ENCODE results near the gene SENP8. TPM values are rescaled to one million over a fixed set of nuclear protein-coding genes. Genes with fewer than 3 reads are reported as not detected.
A peak's percentile ranks its signal among the peaks of the same experiment; 100 is the strongest.

The SENP8 gene
- total RNA-seq, 4 donors from 2014 or later = 1.2 to 2.2 (median 1.9) TPM

- no peaks in the 10 kb centered on the region for H3K36me3 ChIP-seq
- 64 to 68% methylated on average over 4 of the region's 4 CpGs for WGBS, 2 donors
- no peaks in the 10 kb centered on the region for H3K9me3 ChIP-seq
- peaks cover 0 to 58% (median 15%) of the 10 kb centered on the region in 4 donors for H3K4me1 ChIP-seq
- DNase-seq (ENCODE audit: low spot score in 2 of 2) = no peak
- H3K27ac ChIP-seq = peak overlapping the region in 1 of 4 donors; percentile 17
- no peaks in the 10 kb centered on the region for H3K27me3 ChIP-seq
- no peak overlapping the region for H3K4me3 ChIP-seq
- no peak for TF ChIP-seq CTCF (IDR thresholded peaks at IDR 0.05)
- TF ChIP-seq POLR2A (IDR thresholded peaks at IDR 0.05) = no peak
- TF ChIP-seq EP300 (IDR thresholded peaks at IDR 0.05) = no peak
These were observed 4.7 kb upstream of the SENP8 start for GRCh38 chr15:72113347-72114031.

GRCh38 chr15:72116731-72117485, 1.3 kb upstream of the SENP8 start:
- Histone ChIP-seq H3K36me3 (no peaks in the 10 kb centered on the region), H3K27me3 (no peaks in the 10 kb centered on the region), H3K4me3 (peak overlapping the region; percentile 70 to 98 (median 94)), H3K9me3 (no peaks in the 10 kb centered on the region), H3K4me1 (peaks cover 0 to 60% (median 15%) of the 10 kb centered on the region in 4 donors), H3K27ac (peak overlapping the region; percentile 94 to 99 (median 96))
- DNase-seq (ENCODE audit: low spot score in 2 of 2) = peak; percentile 23 to 34
- TF ChIP-seq EP300 (IDR thresholded peaks at IDR 0.05) = peak in 1 of 2 donors; percentile 14
- no peak for TF ChIP-seq CTCF (IDR thresholded peaks at IDR 0.05)
- TF ChIP-seq POLR2A (IDR thresholded peaks at IDR 0.05) = no peak
- 1% methylated on average over 24 of the region's 24 CpGs for WGBS, 2 donors

GRCh38 chr15:72117486-72118016, 652 bp upstream of the SENP8 start:
- Histone ChIP-seq H3K27ac (peak overlapping the region; percentile 94 to 99 (median 96)), H3K4me3 (peak overlapping the region; percentile 70 to 98 (median 94)), H3K36me3 (no peaks in the 10 kb centered on the region), H3K9me3 (no peaks in the 10 kb centered on the region), H3K27me3 (no peaks in the 10 kb centered on the region), H3K4me1 (peaks cover 0 to 54% (median 13%) of the 10 kb centered on the region in 4 donors)
- TF ChIP-seq POLR2A (IDR thresholded peaks at IDR 0.05) = no peak
- peak in 1 of 2 donors; percentile 70 for TF ChIP-seq EP300 (IDR thresholded peaks at IDR 0.05)
- peak in 1 of 5 experiments; percentile 32 for TF ChIP-seq CTCF (IDR thresholded peaks at IDR 0.05)
- WGBS, 2 donors = 0 to 1% methylated on average over 28 to 40 of the region's 59 CpGs
- DNase-seq (ENCODE audit: low spot score in 2 of 2) = peak; percentile 58 to 80

GRCh38 chr15:72124218-72124617, 6.0 kb downstream of the SENP8 start:
- WGBS, 2 donors = 37 to 43% methylated on average over 1 of the region's 1 CpG
- no peak for DNase-seq (ENCODE audit: low spot score in 2 of 2)
- Histone ChIP-seq H3K27ac (no peak overlapping the region), H3K36me3 (no peaks in the 10 kb centered on the region), H3K9me3 (no peaks in the 10 kb centered on the region), H3K27me3 (no peaks in the 10 kb centered on the region), H3K4me1 (peaks cover 0 to 5% (median 0%) of the 10 kb centered on the region in 4 donors), H3K4me3 (no peak overlapping the region)
- TF ChIP-seq EP300 (IDR thresholded peaks at IDR 0.05) (no peak), POLR2A (IDR thresholded peaks at IDR 0.05) (no peak), CTCF (IDR thresholded peaks at IDR 0.05) (no peak)

Data from tibial nerve (tissue), 4 donors.